Fibroblast of upper back skin (primary cell): Measurements from ENCODE around the gene MAP1B.

ENCODE experiments used
- DNase-seq: peaks from one replicate; pipeline ENCODE4 v3.0.0-alpha.2; 2013

The MAP1B gene

GRCh38 chr5:72101828-72102227 lies 5.4 kb upstream of the MAP1B start:
- no peak for DNase-seq

GRCh38 chr5:72106817-72107130 lies 501 bp upstream of the MAP1B start:
- DNase-seq: no peak

GRCh38 chr5:72107901-72108201 lies 576 bp downstream of the MAP1B start:
- no peak for DNase-seq

- DNase-seq: peak; percentile 63
Observed at GRCh38 chr5:72108202-72109061, 1.2 kb downstream of the MAP1B start.

GRCh38 chr5:72109062-72109411 lies 1.8 kb downstream of the MAP1B start:
- DNase-seq: no peak

GRCh38 chr5:72109625-72110024 lies 2.4 kb downstream of the MAP1B start:
- DNase-seq: peak; percentile 53

- peak; percentile 41 for DNase-seq
Observed at GRCh38 chr5:72110394-72111013, 3.2 kb downstream of the MAP1B start.

GRCh38 chr5:72112389-72112788 lies 5.1 kb downstream of the MAP1B start:
- no peak for DNase-seq

GRCh38 chr5:72114629-72115028 lies 7.4 kb downstream of the MAP1B start:
- no peak for DNase-seq

- no peak for DNase-seq
Observed at GRCh38 chr5:72115296-72115695, 8.0 kb downstream of the MAP1B start.

- DNase-seq: no peak
Observed at GRCh38 chr5:72117307-72117706, 10.0 kb downstream of the MAP1B start.

- no peak for DNase-seq
Observed at GRCh38 chr5:72121052-72121779, 13.9 kb downstream of the MAP1B start.

GRCh38 chr5:72121780-72122445 lies 14.6 kb downstream of the MAP1B start:
- no peak for DNase-seq

- no peak for DNase-seq
Observed at GRCh38 chr5:72122602-72123001, 15.3 kb downstream of the MAP1B start.

- DNase-seq: no peak
Observed at GRCh38 chr5:72123764-72124376, 16.6 kb downstream of the MAP1B start.

- DNase-seq: no peak
Observed at GRCh38 chr5:72125271-72125940, 18.1 kb downstream of the MAP1B start.

GRCh38 chr5:72125941-72126620 lies 18.8 kb downstream of the MAP1B start:
- no peak for DNase-seq

GRCh38 chr5:72126796-72127195 lies 19.5 kb downstream of the MAP1B start:
- peak; percentile 64 for DNase-seq

- peak; percentile 67 for DNase-seq
Observed at GRCh38 chr5:72129725-72130124, 22.4 kb downstream of the MAP1B start.

GRCh38 chr5:72130351-72130761 lies 23.1 kb downstream of the MAP1B start:
- DNase-seq: no peak

GRCh38 chr5:72133212-72133990 lies 26.1 kb downstream of the MAP1B start:
- peak; percentile 74 for DNase-seq
